Prostate gland (tissue), 2 donors: ENCODE data around the gene SLC22A4.

Source experiments
- POLR2A ChIP-seq: fragments of 450-650 bp; IDR thresholded peaks from one replicate; pipeline ENCODE4 v1.6.1; 2016; ENCODE audit warnings: antibody characterized with exemption, mild to moderate bottlenecking
- POLR2AphosphoS5 ChIP-seq: sonication (generic); formaldehyde crosslinking; IDR thresholded peaks from one replicate; pipeline ENCODE4 v1.6.1; 2017; ENCODE audit warnings: antibody characterized with exemption
- TF ChIP-seq, protein P1 (sequence below), 4 experiments: fragments of 200-600 bp in 2 of 4; fragments of 450-650 bp in 2 of 4; sonication (generic) in 2 of 4; IDR thresholded peaks; 1 replicate in 3 of 4; 2 replicates in 1 of 4; pipeline ENCODE4 v1.5.1; 2016 to 2019; ENCODE audit warnings: antibody characterized with exemption in 4 of 4, mild to moderate bottlenecking in 2 of 4, moderate library complexity in 2 of 4

DNA sequence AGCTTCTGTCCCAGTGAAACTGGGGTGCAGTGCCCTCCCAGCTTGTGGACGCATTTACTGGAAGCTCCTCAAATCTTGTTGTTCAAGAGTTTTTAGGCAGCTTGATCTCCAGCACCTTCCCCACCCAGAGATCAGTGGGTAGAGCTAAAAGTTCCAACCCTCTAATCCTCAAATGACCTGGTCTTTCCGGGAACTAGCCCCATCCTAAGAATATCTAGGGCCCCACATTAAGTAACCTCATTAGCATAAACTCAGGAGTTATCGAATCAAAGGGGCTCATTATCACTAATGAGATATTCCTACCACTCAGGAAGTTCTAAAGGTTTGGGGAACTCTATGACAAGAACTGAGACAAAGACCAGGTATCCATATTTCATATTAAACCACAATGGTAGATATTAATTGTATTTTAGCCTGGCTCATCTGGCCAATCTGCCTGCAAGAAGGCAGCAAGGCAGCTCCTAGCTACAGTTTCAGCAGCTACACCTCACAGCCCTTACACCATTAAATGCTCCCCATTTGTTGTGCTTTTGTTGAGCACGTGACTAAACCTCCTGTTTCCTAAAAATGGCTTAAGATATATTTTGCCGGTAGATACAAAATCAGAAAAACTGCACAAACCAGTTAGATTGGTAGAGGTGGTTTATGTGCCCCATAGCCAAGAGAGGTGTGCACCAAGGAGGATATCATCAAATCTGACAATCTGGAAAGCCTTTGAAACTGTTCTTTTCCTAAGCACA, 50.8 kb downstream of the SLC22A4 start:
- TF ChIP-seq, protein P1, sequence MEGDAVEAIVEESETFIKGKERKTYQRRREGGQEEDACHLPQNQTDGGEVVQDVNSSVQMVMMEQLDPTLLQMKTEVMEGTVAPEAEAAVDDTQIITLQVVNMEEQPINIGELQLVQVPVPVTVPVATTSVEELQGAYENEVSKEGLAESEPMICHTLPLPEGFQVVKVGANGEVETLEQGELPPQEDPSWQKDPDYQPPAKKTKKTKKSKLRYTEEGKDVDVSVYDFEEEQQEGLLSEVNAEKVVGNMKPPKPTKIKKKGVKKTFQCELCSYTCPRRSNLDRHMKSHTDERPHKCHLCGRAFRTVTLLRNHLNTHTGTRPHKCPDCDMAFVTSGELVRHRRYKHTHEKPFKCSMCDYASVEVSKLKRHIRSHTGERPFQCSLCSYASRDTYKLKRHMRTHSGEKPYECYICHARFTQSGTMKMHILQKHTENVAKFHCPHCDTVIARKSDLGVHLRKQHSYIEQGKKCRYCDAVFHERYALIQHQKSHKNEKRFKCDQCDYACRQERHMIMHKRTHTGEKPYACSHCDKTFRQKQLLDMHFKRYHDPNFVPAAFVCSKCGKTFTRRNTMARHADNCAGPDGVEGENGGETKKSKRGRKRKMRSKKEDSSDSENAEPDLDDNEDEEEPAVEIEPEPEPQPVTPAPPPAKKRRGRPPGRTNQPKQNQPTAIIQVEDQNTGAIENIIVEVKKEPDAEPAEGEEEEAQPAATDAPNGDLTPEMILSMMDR (IDR thresholded peaks at IDR 0.05) = no peak
- no peak for TF ChIP-seq POLR2A
- TF ChIP-seq POLR2AphosphoS5 = no peak
